GM21367 (cell line): Measurements from ENCODE around the gene CAPN5.

ENCODE experiments used
- ATAC-seq: cut with Tn5 transposase; IDR thresholded peaks from one replicate; pipeline ENCODE4 v1.9.1; 2021; ENCODE audit not compliant: unreplicated experiment

Gene CAPN5

GRCh38 chr11:77165066-77165465, 98.3 kb downstream of the CAPN5 start:
- ATAC-seq = no peak

GRCh38 chr11:77166021-77166420, 99.2 kb downstream of the CAPN5 start:
- no peak for ATAC-seq

GRCh38 chr11:77167111-77167626, 100.4 kb downstream of the CAPN5 start:
- no peak for ATAC-seq

GRCh38 chr11:77167791-77168190, 101.0 kb downstream of the CAPN5 start:
- ATAC-seq = no peak

GRCh38 chr11:77170107-77170506, 103.3 kb downstream of the CAPN5 start:
- no peak for ATAC-seq

GRCh38 chr11:77171254-77171653, 104.5 kb downstream of the CAPN5 start:
- ATAC-seq = no peak

- no peak for ATAC-seq
These were observed 105.3 kb downstream of the CAPN5 start for GRCh38 chr11:77171885-77172665.

- ATAC-seq = no peak
These were observed 105.9 kb downstream of the CAPN5 start for GRCh38 chr11:77172666-77172982.

- ATAC-seq = no peak
These were observed 106.7 kb downstream of the CAPN5 start for GRCh38 chr11:77173494-77173893.

GRCh38 chr11:77174559-77174958, 107.8 kb downstream of the CAPN5 start:
- ATAC-seq = no peak

- ATAC-seq = no peak
These were observed 108.5 kb downstream of the CAPN5 start for GRCh38 chr11:77175021-77175842.
